Measurements from ENCODE around the gene AVP. TPM values are rescaled to one million over a fixed set of nuclear protein-coding genes. Genes with fewer than 3 reads are reported as not detected.

Gene AVP
- total and polyA plus RNA-seq, 9 of the 15 experiments (the other 6 are each of a cell fraction or from before 2014, with no cell fraction given) = not detected

DNA sequence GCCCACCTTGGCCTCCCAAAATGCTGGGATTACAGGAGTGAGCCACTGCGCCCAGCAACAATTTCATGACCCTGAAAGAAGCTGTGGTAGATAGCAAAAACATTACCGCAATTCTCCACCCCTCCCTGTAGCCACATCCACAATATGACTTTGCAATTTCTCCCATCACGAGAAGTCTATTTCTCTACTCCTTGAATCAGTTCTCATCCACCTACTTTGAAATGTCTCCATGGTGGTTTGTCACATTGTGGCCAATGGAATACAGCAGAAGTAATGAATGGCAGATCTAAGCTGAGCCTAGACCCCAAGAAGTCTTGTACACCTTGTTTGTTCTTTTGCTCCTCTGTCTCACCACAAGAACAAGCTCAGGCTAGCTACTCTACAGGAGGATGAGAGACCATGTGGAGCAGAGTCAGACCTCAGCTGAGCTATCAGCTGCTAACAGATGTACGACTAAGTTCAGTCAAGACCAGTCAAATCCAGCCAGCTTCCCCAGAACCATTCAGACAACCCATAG is 6.8 kb downstream of the AVP start (continued):
- TF ChIP-seq, protein P1, sequence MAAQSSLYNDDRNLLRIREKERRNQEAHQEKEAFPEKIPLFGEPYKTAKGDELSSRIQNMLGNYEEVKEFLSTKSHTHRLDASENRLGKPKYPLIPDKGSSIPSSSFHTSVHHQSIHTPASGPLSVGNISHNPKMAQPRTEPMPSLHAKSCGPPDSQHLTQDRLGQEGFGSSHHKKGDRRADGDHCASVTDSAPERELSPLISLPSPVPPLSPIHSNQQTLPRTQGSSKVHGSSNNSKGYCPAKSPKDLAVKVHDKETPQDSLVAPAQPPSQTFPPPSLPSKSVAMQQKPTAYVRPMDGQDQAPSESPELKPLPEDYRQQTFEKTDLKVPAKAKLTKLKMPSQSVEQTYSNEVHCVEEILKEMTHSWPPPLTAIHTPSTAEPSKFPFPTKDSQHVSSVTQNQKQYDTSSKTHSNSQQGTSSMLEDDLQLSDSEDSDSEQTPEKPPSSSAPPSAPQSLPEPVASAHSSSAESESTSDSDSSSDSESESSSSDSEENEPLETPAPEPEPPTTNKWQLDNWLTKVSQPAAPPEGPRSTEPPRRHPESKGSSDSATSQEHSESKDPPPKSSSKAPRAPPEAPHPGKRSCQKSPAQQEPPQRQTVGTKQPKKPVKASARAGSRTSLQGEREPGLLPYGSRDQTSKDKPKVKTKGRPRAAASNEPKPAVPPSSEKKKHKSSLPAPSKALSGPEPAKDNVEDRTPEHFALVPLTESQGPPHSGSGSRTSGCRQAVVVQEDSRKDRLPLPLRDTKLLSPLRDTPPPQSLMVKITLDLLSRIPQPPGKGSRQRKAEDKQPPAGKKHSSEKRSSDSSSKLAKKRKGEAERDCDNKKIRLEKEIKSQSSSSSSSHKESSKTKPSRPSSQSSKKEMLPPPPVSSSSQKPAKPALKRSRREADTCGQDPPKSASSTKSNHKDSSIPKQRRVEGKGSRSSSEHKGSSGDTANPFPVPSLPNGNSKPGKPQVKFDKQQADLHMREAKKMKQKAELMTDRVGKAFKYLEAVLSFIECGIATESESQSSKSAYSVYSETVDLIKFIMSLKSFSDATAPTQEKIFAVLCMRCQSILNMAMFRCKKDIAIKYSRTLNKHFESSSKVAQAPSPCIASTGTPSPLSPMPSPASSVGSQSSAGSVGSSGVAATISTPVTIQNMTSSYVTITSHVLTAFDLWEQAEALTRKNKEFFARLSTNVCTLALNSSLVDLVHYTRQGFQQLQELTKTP (IDR thresholded peaks at IDR 0.05; ENCODE audit: low read depth in 1 of 2, partially characterized antibody in 2 of 2) = peak; percentile 24 to 31
- TF ChIP-seq, protein P2, sequence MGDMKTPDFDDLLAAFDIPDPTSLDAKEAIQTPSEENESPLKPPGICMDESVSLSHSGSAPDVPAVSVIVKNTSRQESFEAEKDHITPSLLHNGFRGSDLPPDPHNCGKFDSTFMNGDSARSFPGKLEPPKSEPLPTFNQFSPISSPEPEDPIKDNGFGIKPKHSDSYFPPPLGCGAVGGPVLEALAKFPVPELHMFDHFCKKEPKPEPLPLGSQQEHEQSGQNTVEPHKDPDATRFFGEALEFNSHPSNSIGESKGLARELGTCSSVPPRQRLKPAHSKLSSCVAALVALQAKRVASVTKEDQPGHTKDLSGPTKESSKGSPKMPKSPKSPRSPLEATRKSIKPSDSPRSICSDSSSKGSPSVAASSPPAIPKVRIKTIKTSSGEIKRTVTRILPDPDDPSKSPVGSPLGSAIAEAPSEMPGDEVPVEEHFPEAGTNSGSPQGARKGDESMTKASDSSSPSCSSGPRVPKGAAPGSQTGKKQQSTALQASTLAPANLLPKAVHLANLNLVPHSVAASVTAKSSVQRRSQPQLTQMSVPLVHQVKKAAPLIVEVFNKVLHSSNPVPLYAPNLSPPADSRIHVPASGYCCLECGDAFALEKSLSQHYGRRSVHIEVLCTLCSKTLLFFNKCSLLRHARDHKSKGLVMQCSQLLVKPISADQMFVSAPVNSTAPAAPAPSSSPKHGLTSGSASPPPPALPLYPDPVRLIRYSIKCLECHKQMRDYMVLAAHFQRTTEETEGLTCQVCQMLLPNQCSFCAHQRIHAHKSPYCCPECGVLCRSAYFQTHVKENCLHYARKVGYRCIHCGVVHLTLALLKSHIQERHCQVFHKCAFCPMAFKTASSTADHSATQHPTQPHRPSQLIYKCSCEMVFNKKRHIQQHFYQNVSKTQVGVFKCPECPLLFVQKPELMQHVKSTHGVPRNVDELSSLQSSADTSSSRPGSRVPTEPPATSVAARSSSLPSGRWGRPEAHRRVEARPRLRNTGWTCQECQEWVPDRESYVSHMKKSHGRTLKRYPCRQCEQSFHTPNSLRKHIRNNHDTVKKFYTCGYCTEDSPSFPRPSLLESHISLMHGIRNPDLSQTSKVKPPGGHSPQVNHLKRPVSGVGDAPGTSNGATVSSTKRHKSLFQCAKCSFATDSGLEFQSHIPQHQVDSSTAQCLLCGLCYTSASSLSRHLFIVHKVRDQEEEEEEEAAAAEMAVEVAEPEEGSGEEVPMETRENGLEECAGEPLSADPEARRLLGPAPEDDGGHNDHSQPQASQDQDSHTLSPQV (IDR thresholded peaks at IDR 0.05) = 0 out of 2 replicates have a peak, but pooled peaks have one; percentile 45
- TF ChIP-seq SMARCE1 (IDR thresholded peaks at IDR 0.05) (peak; percentile 56; the same call in 1 of the 2 replicates), FOXK2 (conservative IDR thresholded peaks at IDR 0.05 in 1 of 2, IDR thresholded peaks at IDR 0.05 in 1 of 2; ENCODE audit: low read depth in 2 of 2) (peak in 1 of 2 experiments; percentile 37; a peak in 2 of 4 replicates), LEF1 (IDR thresholded peaks at IDR 0.05) (peak; percentile 84), NFE2 (IDR thresholded peaks at IDR 0.05; ENCODE audit: low read depth) (peak; percentile 88), EP300 (IDR thresholded peaks at IDR 0.05; ENCODE audit: low read length) (peak; percentile 50; the same call in 1 of the 2 replicates), OTX1 (CRISPR knock-in tag; IDR thresholded peaks at IDR 0.05) (no peak), HIVEP1 (CRISPR knock-in tag; IDR thresholded peaks at IDR 0.05) (no peak), NCOR1 (IDR thresholded peaks at IDR 0.05) (peak; percentile 47), ZNF274 (IDR thresholded peaks at IDR 0.05; ENCODE audit: borderline replicate concordance, low read depth, low read length) (no peak)
- TF ChIP-seq, protein P3, sequence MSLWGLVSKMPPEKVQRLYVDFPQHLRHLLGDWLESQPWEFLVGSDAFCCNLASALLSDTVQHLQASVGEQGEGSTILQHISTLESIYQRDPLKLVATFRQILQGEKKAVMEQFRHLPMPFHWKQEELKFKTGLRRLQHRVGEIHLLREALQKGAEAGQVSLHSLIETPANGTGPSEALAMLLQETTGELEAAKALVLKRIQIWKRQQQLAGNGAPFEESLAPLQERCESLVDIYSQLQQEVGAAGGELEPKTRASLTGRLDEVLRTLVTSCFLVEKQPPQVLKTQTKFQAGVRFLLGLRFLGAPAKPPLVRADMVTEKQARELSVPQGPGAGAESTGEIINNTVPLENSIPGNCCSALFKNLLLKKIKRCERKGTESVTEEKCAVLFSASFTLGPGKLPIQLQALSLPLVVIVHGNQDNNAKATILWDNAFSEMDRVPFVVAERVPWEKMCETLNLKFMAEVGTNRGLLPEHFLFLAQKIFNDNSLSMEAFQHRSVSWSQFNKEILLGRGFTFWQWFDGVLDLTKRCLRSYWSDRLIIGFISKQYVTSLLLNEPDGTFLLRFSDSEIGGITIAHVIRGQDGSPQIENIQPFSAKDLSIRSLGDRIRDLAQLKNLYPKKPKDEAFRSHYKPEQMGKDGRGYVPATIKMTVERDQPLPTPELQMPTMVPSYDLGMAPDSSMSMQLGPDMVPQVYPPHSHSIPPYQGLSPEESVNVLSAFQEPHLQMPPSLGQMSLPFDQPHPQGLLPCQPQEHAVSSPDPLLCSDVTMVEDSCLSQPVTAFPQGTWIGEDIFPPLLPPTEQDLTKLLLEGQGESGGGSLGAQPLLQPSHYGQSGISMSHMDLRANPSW (CRISPR knock-in tag; IDR thresholded peaks at IDR 0.05) = no peak

Measured in K562 (cell line).